Measurements from ENCODE around the gene CMTM1. TPM values are rescaled to one million over a fixed set of nuclear protein-coding genes. Genes with fewer than 3 reads are reported as not detected.
A peak's percentile ranks its signal among the peaks of the same experiment; 100 is the strongest.

The CMTM1 gene
- total RNA-seq, 1 experiment from 2014 or later, result 9.4 TPM

DNA sequence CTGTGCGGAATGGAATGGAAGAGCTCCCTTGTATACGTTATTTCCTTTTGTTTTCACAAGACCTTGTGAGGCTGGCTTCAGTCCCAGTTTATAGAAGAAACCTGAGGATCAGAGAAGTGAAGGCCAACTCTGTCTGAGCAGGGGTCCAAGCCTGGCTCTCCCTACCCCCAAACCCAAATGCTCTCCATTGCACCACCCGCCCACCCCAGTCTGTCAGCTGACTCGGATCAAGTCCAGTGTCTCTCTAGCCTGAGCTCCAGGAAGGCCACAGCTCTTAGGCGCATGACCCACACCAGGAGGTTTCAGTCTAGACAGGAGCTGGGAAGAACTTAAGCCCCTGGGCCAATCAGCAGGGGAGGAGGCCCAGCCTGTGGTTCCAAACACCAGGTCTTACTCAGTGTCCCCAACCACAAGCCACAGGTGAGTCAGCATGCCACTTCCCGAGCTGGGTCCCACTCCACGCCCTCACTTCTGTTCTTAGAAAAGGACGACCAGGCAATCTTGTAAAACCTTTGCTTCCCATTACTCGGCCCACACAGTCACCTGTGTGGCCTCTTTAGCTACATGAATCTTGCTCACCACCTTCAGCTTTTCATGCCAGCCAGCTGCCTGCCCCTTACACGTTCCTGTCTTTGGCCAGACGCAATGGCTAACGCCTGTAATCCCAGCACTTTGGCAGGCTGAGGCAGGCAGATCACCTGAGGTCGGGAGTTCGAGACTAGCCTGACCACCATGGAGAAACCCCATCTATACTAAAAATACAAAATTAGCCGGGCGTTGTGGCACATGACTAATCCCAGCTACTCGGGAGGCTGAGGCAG is 44.1 kb upstream of the CMTM1 start:
- peak; percentile 91 to 98 for DNase-seq

DNA sequence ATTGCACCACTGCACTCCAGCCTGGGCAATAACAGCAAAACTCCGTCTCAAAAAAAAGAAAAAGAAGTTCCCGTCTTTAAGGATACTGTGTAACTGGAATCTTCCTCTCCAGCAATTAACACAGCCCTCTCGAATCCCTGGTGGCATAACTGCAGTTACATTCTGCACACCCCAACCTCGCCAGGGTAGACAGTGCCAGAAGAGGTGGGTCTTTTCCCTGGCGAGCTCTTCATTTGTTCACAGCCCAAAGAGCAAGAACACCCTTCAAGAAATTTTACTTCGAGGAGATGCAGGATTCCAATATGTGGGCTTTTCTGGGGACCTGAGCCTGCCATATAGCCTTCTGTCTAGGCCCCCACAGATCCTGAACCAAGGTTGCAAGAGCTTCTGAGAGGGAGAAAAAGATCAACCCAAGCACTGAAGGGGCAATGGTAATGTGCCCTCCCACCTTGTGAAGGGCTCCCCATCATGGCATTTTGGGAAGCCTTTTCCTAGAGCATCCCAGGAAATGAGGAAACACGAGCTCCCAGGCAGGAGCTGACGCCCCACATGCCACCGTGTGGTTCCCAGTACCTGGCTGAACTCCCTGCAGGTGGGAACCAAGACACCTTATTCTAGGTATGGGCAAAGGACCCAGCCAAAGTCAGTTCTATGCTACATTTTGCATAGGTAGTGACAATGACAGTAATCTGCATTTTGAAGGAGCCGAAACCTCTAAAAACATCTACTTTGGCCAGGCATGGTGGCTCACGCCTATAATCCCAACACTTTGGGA is 43.2 kb upstream of the CMTM1 start:
- ChIA-PET POLR2A (ENCODE audit: unreplicated experiment) (interaction anchor here (0.6 kb wide), 1 partner anchor 15 kb away, joined by 5 read pairs; no protein-coding TSS in a partner anchor), CTCF (interaction anchor here (0.9 to 1.0 kb wide), 2 partner anchors 15 to 116 kb away, joined by 3 to 4 read pairs; no protein-coding TSS in a partner anchor)
- H2AFZ ChIP-seq, result no peak overlapping the region
- DNase-seq, result no peak
- no peaks in the 10 kb centered on the region for H3K79me2 ChIP-seq (ENCODE audit: low read depth)
- no peaks in the 10 kb centered on the region for H3K9me3 ChIP-seq (ENCODE audit: insufficient read depth, low read depth)
- H3K36me3 ChIP-seq (ENCODE audit: low read depth), result no peaks in the 10 kb centered on the region
- H3F3A ChIP-seq (ENCODE audit: insufficient read depth, low read depth), result peaks cover 22% of the 10 kb centered on the region
- TSS peak; percentile 84 for BruUV-seq (replicated peaks)
- intact Hi-C loops (cut with micrococcal nuclease; ENCODE audit: unreplicated experiment), result loop anchor here (1.0 to 2.0 kb wide), 2 partner anchors 15 to 30 kb away; partner anchors contain the start of gene CKLF
- no peaks in the 10 kb centered on the region for H3K9me2 ChIP-seq (ENCODE audit: insufficient read depth)
- H4K20me1 ChIP-seq (ENCODE audit: insufficient read depth), result no peaks in the 10 kb centered on the region
- TF ChIP-seq EZH2 (IDR thresholded peaks at IDR 0.05; ENCODE audit: low read depth) (no peak), CTCF (conservative IDR thresholded peaks at IDR 0.05) (no peak)
- peak overlapping the region; percentile 82 for H3K27ac ChIP-seq
- no peaks in the 10 kb centered on the region for H3K27me3 ChIP-seq (ENCODE audit: insufficient read depth, low read depth)
- no peak overlapping the region for H3K4me3 ChIP-seq
- peak overlapping the region; percentile 46; the same call in 1 of the 2 replicates for H3K4me2 ChIP-seq
- H3K4me1 ChIP-seq (replicated peaks; ENCODE audit: insufficient read depth), result peaks cover 40% of the 10 kb centered on the region

More for the DNA sequence above, 44.1 kb upstream of the CMTM1 start:
- BruUV-seq (replicated peaks), result no TSS peak
- no peak overlapping the region for H2AFZ ChIP-seq
- ChIA-PET CTCF (interaction anchor here (0.6 to 1.4 kb wide), 5 partner anchors 12 to 351 kb away, joined by 3 to 10 read pairs (median 4); no protein-coding TSS in a partner anchor), POLR2A (ENCODE audit: unreplicated experiment) (interaction anchor here (0.6 to 0.7 kb wide), 5 partner anchors 10 to 105 kb away, joined by 3 to 9 read pairs (median 3); no protein-coding TSS in a partner anchor)
- no peak overlapping the region for H3K4me3 ChIP-seq
- H3K27ac ChIP-seq, result peak overlapping the region; percentile 82
- H3K9me3 ChIP-seq (ENCODE audit: insufficient read depth, low read depth), result no peaks in the 10 kb centered on the region
- H3K27me3 ChIP-seq (ENCODE audit: insufficient read depth, low read depth), result no peaks in the 10 kb centered on the region
- H3K79me2 ChIP-seq (ENCODE audit: low read depth), result no peaks in the 10 kb centered on the region
- peaks cover 49% of the 10 kb centered on the region for H3K4me1 ChIP-seq (replicated peaks; ENCODE audit: insufficient read depth)
- no peaks in the 10 kb centered on the region for H3K9me2 ChIP-seq (ENCODE audit: insufficient read depth)
- no peaks in the 10 kb centered on the region for H3K36me3 ChIP-seq (ENCODE audit: low read depth)
- peak overlapping the region; percentile 50 for H3K4me2 ChIP-seq
- H4K20me1 ChIP-seq (ENCODE audit: insufficient read depth), result no peaks in the 10 kb centered on the region
- peaks cover 29% of the 10 kb centered on the region for H3F3A ChIP-seq (ENCODE audit: insufficient read depth, low read depth)
- TF ChIP-seq EZH2 (IDR thresholded peaks at IDR 0.05; ENCODE audit: low read depth) (no peak), CTCF (conservative IDR thresholded peaks at IDR 0.05) (no peak)
- intact Hi-C loops (cut with micrococcal nuclease; ENCODE audit: unreplicated experiment), result loop anchor here (1.0 to 2.0 kb wide), 2 partner anchors 14 to 31 kb away; partner anchors contain the start of gene CKLF

- BruUV-seq (replicated peaks), result no TSS peak
- POLR2A ChIA-PET (ENCODE audit: unreplicated experiment), result no interaction called here
- H3K4me1 ChIP-seq (replicated peaks; ENCODE audit: insufficient read depth), result peaks cover 33% of the 10 kb centered on the region
- no peak overlapping the region for H2AFZ ChIP-seq
- no peak for DNase-seq
- intact Hi-C loops (cut with micrococcal nuclease; ENCODE audit: unreplicated experiment), result loop anchor here (2.0 kb wide), 1 partner anchor 29 kb away; the partner anchor contains the start of gene CKLF
- no peaks in the 10 kb centered on the region for H3K9me3 ChIP-seq (ENCODE audit: insufficient read depth, low read depth)
- no peaks in the 10 kb centered on the region for H3K9me2 ChIP-seq (ENCODE audit: insufficient read depth)
- 0 out of 2 replicates have a peak, but pooled peaks cover 3% of the 10 kb centered on the region for H3K36me3 ChIP-seq (ENCODE audit: low read depth)
- TF ChIP-seq EZH2 (IDR thresholded peaks at IDR 0.05; ENCODE audit: low read depth) (no peak), CTCF (conservative IDR thresholded peaks at IDR 0.05) (no peak)
- H3K4me3 ChIP-seq, result no peak overlapping the region
- H3K27me3 ChIP-seq (ENCODE audit: insufficient read depth, low read depth), result no peaks in the 10 kb centered on the region
- no peak overlapping the region for H3K27ac ChIP-seq
- CTCF ChIA-PET, result no interaction called here
- no peaks in the 10 kb centered on the region for H4K20me1 ChIP-seq (ENCODE audit: insufficient read depth)
- peaks cover 22% of the 10 kb centered on the region for H3F3A ChIP-seq (ENCODE audit: insufficient read depth, low read depth)
- no peaks in the 10 kb centered on the region for H3K79me2 ChIP-seq (ENCODE audit: low read depth)
- no peak overlapping the region for H3K4me2 ChIP-seq
Measured at GRCh38 chr16:66523861-66524354, 42.3 kb upstream of the CMTM1 start.
